SIG-M5 treated with dmso at 0.1 percent for 504 hours (cell line): ENCODE measurements around the gene GOLGA6L10.
"Not testable (repeated sequence)": the region's sequence is repeated elsewhere in the genome, so short reads cannot be mapped to it uniquely, and the experiment has no call there.

ENCODE experiments used
- DNase-seq: peaks from one replicate; lab custom pipeline; 2025; ENCODE audit not compliant: unreplicated experiment; lab: John Stamatoyannopoulos, UW

Gene GOLGA6L10, protein sequence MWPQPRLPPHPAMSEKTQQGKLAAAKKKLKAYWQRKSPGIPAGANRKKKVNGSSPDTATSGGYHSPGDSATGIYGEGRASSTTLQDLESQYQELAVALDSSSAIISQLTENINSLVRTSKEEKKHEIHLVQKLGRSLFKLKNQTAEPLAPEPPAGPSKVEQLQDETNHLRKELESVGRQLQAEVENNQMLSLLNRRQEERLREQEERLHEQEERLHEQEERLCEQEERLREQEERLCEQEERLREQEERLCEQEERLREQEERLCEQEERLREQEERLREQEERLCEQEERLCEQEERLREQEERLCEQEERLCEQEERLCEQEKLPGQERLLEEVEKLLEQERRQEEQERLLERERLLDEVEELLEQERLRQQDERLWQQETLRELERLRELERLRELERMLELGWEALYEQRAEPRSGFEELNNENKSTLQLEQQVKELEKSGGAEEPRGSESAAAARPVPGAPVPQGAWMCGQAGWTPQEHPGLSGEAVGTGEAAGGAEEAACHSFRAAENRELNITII

DNA sequence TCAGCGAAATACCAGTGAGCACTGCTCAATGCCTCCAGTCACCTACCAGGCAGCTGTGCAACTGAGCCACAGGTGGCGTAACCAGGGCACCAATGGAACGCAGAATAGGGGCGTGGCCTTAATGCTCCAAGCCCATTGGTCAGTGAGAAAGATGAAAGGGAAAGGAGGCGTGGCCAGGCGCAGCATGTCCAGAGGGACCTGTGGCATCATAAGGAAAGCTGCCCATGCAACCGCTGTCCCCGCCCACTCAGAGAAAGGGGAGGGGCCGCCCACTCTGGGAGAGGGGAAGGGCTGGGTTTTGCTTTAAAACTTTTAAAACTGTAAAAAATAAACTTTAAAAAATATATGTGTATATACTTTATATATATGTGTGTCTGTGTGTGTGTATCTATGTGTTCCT is at the start of gene GOLGA6L10:
Gene GOLGA6L10, minus strand, starts transcription at position 101 of the 400 bp plus-strand sequence. Its CDS starts 100 bp downstream, at position 1.
- DNase-seq, result not testable (repeated sequence)

DNA sequence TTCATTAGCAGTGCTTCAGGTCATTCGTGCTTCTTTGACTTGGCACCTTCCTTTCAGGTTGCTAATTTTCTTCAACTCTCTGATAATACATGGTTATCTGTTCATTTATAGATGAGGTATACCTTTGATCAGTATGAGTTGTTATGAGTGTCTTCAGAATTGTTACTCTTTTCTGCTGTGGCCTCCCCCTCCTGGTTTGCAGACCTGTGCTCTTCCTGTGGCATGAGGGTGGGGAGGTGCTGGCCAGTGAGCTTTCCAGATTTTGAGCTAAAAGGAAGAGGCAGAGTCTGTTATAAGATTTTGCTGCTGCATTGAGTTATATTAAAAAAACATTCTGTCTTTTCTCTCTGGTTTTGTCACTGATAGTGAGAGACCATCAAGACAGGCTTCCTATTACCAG is 49.5 kb upstream of the GOLGA6L10 start:
- DNase-seq, result no peak

DNA sequence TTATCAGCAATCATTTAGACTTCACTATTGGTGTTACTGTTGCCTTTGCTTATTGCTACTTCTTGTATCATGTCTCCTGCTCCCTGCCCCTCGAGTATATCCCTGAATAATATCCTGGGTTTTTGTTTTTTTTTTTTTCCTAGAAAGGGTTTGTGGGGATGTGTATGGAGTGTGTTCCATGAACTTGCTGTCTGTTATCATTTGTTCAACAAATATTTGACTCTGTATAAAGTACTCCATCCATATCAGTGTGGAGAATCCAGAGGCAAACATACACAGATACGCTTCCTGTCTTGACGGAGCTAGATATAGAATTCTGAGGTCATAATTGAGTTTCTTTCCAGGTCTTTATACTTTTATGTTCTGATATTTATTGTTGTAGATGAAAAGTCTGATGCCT is 48.5 kb upstream of the GOLGA6L10 start:
- no peak for DNase-seq

DNA sequence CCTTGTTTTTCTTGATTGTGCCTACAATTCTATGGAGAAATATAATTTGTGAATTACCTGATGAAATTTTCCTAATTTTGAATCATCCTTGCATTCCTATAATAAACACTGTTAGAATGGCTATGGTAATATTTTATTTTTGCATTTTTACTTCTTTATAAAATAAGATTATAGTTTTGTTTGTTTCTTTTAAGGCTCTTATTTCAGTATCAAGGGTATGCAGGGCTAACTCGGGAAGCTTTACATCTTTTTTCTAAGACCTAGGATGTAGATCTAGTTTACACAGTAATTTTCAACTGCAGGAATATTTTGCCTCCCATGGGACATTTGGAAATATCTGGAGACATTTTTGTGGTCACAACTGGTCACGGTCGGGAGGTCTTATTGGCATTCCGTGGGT is 46.5 kb upstream of the GOLGA6L10 start:
- not testable (repeated sequence) for DNase-seq

DNA sequence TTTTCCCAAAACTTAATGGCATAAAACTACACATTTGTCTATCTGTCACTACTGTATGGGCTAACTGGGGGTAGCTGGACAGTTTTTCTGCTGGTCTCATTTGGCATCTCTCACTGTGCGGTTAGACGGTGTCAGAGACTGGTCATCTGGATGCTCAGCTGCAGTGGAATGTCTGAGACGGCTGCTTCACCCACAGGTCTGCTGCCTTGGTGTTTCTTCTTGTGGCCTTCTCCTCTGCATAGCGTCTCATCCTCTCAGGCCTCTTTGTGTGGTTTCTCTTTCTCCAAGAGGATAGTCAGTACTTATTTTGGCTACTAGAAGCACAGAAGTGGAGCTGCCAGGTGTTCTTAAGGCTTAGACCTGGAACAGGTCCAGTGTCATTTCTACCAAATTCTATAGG is 44.4 kb upstream of the GOLGA6L10 start:
- no peak for DNase-seq

DNA sequence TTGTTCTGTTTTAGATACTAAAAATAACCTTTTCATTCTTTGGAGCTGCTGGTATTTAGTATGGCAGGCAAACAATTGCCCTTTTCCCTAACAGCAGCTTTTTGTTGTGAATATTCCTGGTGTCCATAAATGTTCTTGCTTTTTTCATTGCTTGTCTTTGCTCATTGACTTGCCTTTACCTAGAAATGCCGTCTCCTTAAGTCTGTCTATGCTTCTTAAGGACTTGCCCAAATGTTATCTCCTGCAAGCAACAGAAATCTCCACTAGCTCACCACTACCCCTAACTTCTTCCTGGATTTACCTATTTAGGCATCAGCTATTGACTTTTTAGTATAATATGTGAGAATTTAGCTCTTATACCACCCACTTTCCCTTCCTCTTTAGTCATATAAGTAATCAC is 42.8 kb upstream of the GOLGA6L10 start:
- not testable (repeated sequence) for DNase-seq

DNA sequence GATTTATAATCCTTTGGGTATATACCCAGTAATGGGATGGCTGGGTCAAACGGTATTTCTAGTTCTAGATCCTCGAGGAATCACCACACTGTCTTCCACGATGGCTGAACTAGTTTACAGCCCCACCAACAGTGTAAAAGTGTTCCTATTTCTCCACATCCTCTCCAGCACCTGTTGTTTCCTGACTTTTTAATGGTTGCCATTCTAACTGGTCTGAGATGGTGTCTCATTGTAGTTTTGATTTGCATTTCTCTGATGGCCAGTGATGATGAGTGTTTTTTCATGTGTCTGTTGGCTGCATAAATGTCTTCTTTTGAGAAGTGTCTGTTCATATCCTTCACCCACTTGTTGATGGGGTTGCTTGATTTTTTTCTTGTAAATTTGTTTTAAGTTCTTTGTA is 40.9 kb upstream of the GOLGA6L10 start:
- DNase-seq, result not testable (repeated sequence)

DNA sequence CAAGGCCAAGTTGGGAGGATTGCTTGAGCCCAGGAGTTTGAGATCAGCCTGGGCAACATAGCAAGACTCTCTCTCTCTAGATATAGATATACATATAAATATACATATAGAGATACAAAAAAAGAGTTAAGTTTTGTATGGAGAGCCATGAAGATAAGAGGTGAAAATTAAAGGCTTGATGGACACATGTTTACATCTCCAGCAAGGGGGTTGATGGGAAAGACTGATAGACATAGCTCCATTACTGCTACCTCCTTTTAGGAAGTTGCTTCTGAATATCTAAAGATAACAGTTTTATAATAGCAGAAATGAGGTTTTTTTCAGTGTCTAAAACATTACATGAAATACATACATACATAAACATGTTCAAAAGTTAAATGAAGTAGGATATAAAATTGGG is 37.9 kb upstream of the GOLGA6L10 start:
- DNase-seq, result not testable (repeated sequence)

DNA sequence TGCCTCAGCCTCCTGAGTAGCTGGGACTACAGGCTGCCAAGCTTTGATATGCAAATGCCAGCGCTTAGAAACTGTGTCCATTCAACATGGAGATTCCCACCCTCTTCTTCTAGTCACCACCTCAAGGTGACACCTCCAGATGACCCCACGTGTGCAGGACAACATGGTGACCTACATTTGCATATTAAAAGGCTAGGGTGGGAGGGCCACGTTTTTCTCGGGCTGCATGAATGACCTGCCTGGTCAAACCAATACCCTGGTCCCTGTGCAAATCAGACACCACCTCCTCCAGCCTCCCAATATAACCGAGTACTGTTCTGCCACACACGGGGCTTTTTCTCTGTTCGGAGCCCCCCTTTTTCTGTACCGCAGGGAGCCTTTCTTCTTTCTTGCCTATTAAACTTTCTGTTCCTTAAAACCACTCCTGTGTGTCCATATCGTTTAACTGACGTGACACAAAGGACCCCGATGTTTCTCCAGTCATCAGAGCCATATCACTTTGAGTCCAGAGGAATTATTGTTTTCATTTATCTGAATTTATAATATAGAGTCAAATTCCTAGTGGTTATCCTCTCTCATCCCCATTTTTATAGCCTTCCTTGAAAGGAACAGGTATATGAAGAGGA is 32.2 kb upstream of the GOLGA6L10 start:
- DNase-seq, result not testable (repeated sequence)

DNA sequence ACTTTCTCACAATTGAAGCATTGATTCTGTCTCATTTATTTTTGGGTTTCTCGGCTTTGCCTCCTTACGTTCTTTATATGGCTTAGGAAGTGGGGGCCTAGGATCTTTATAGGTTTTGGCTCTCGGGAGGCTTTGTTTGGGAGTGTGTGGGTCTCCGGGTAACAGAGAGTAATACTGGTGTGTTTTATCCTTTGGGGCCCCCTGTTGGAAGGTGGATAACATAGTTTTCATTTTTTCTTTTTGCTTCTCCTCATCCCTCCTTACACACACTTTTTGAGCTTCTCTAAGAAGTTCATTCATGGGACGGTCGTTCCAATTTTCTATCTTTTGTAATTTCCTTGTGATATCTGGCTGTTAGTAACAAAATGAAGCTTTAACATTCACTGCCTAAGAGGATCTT is 30.3 kb upstream of the GOLGA6L10 start:
- DNase-seq, result not testable (repeated sequence)

DNA sequence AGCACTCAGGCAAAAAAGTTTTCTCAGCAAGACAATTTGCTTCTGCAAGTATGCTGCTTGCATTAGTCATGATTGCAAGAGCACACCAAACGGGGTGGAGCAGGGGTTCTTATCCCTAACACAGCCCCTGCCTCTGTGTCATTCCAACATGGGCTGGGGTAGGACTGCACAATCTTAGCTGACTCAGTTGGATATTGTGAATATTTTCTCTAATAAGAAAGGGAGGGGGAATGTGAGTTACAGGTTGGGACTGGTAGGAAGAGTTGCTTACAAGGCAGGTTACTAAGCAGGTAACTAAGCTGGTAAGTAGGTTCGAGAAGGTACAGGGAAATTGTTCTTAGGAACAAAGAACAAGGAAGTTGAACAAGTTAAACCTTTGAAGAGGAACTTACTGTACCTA is 24.4 kb upstream of the GOLGA6L10 start:
- DNase-seq, result not testable (repeated sequence)

DNA sequence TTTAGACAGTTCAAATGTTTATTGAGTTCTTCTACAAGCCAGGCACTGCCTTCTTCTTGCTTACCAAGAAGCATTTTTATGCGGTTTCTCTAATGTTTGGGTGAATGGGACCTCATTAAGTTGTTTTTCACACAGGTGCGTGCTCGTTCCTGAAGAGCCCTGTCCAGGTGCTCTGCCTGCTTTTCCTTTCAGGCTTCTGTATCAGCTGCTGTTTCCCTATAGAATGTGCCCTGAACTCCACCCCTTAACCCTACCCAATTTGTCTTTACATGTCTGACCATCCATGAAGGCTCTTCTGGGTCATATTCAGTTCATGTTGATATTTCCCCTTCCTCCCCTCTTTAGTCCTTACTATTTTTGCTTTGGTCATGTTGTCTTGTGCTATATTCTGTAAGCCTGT is 22.4 kb upstream of the GOLGA6L10 start:
- DNase-seq, result no peak

DNA sequence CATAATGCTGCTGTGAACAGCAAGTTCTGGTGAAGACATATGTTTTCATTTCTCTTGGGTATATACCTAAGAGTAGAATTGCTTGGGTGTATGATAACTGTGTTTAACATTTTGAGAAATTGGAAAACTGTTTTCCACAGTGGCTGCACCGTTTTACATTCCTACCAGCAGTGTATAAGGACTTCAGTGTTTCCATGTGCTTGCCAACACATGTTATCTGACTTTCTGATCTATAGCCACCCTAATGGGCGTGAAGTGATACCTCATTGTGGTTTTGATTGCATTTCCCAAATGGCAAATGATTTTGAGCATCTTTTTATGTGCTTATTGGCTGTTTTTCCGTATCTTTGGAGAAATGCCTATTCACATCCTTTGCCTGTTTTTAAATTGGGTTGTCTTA is 18.5 kb upstream of the GOLGA6L10 start:
- not testable (repeated sequence) for DNase-seq

DNA sequence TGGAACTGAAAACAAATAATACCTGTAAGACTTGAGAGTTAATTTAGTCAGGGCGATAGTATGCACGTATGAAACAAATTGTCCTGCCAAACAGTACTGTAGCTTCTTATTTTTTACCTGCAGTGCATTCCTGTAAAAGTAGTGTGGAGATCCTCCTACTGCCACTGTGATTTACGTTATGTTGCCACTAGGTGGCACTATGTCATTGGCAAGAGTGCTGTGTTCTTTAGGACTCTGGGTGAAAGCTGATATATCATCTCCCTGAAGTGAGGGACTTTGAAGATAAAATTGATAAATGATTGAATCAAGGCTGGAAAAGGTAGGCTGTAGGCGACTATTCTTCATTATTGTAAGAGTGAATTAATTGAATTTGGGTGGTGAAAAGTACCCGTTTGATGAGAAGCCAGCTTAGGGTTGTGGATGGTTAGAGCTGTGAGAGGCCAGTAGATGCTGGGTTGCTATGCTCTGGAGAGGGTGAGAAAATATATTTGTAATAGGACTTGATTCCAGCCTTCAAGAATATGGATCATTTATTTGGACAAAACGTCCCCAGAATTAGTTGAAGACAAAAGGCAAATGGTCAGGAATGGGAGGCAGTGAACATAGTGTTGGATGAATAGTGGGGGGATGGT is 16.5 kb upstream of the GOLGA6L10 start:
- not testable (repeated sequence) for DNase-seq

DNA sequence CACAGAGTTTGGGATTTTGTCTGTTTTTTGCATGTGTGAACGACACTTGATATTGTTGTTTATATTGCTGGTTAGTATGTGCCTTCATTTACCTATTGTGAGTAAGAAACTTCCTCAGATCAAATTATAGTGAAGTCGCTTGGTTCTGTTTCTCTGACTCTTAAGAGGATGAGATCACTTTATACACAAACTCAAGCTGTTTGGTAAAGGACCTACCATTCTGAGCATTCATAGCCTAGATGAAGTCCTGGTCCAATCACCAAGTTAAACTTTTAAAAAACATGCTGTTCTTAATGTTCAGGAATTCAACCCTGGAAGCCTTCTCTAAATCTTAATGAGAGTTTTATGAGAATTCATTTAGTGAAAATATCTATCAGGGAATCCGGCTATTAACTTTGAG is 15.3 kb upstream of the GOLGA6L10 start:
- not testable (repeated sequence) for DNase-seq

DNA sequence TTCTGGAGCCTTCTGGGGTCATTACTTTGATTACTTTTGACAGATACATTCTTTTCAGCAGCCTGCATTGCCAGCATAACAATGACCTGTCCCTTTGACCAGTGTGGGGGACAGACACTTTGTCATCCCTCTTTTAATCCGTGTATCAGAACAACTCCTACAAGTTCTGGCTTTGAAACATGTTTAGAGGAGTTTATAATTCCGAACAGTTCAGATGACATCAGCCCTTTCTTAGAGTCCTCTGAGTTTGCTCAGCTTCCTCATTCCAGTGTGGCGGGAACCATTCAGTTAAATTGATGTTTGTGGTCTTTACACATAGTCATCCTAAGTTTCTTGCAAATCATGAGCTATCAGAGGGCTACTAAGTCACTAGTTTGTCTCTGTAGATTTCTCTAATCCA is 13.5 kb upstream of the GOLGA6L10 start:
- not testable (repeated sequence) for DNase-seq

DNA sequence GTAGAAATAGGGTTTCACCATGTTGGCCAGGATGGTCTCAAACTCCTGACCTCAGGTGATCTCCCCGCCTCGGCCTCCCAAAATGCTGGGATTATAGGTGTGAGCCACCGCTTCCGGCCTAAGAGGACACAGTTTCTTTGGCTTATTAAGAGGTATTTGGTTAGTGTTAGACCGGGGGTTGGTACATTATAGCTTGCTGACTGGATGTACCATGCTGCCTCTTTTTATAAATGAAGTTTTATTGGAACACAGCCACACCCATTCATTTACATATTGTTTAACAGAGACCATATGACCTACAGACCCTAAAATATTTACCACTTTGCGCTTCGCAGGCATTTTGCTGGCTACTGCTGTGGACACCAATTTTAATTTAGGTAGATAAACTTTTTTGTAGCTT is 11.3 kb upstream of the GOLGA6L10 start:
- DNase-seq, result not testable (repeated sequence)

DNA sequence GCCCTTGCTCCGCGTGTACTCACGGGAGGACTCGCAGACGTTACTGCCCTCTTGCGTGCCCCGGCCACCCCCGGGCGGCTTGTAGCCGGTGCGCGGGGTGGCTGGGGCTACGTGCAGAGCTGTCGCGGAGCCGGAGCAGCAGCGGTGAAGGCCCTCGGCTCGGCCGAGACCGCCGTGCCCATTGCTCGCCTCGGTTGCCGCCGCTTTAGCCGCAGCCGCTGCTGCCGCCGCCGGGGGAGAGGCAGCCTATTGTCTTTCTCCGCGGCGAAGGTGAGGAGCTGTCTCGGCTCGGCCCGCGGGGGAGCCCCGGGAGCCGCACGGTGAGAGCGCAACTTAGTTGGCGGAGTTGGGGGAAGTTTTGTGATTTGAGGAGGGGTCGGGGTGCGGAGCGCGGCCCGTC is 5.8 kb upstream of the GOLGA6L10 start:
- not testable (repeated sequence) for DNase-seq

DNA sequence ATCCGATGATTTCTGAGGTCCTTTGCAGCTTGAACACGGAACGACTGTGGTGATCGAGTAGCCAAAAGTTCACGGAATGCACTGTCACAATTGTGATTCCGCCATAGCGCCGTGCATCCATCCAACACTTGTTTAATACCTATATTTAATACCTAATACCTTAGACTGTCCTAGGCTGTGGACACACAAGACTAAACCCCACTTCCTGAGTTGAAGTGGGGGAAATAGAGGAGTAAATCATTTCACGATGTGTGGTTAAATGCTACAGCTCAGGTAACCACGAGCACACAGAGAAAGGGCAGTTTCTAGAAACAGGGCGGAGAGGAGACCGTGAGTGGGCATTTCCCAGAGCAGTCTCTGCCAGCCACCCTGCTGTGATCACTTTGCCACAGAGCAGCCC is 5.3 kb upstream of the GOLGA6L10 start:
- DNase-seq, result not testable (repeated sequence)

DNA sequence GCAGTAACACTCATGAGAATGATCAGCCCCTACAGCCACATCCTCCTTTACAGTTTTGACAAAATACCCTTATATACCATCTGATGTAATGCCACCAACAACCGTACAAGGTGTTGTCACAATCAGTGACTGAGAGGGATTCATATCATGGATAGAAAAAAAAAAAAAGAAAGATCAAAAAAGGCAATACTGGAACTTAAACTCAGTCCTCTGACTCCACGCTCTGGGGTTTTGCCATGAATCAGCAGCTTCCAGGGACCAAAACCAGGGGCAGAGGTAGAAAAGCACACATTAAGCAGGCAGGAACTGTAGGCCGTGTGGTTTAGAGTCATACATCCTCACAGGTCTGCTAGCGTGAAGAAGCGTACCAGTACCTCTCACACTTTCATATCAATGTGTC is 1.6 kb downstream of the GOLGA6L10 start:
- not testable (repeated sequence) for DNase-seq

DNA sequence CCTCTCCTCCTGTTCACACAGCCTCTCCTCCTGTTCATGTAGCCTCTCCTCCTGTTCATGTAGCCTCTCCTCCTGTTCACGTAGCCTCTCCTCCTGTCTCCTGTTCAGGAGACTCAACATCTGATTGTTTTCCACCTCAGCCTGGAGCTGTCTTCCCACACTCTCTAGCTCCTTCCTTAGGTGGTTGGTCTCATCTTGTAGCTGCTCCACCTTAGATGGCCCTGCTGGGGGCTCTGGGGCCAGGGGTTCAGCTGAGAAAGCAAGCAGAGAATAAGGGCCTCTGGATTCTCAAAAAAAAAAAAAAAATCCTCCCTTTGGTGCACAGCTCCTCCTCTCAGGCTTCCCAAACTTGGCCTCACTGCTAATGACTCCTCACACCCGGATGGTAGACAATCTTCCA is 4.1 kb downstream of the GOLGA6L10 start:
- not testable (repeated sequence) for DNase-seq

DNA sequence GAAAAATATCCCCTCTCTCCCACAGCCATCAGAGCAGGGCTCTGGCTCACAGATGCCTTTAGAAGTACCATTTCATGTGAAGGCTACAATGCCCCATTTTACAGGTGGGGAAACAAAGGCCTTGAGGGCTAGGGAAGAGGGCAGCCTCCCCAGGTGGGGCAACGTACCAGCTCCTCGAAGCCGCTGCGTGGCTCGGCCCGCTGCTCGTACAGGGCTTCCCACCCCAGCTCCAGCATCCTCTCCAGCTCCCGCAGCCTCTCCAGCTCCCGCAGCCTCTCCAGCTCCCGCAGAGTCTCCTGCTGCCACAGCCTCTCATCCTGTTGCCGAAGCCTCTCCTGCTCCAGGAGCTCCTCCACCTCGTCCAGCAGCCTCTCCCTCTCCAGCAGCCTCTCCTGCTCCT is 4.9 kb downstream of the GOLGA6L10 start:
- DNase-seq, result not testable (repeated sequence)
